Calu3 (cell line): ENCODE results near the gene DCHS2. TPM values are rescaled to one million over a fixed set of nuclear protein-coding genes. Genes with fewer than 3 reads are reported as not detected.

Experiments used
- BruUV-seq: library from RNA; stranded (reverse); fragments of 400-500 nt; replicated peaks from 2 replicates; lab custom pipeline; 2021; lab: Mats Ljungman, UMichigan
- CTCF ChIA-PET: fragments of 300-600 bp; sonication (Branson Sonifier 250); formaldehyde crosslinking; loops from one replicate; lab custom pipeline; 2022; ENCODE audit warnings: antibody characterized with exemption; lab: Charles Lee
- DNase-seq: peaks from one replicate; pipeline ENCODE4 v3.0.0; 2022
- H3K27ac Mint-ChIP-seq: one replicate; pipeline ENCODE4 v1.8.0; 2022; ENCODE audit warnings: mixed read lengths; ENCODE audit not compliant: unreplicated experiment
- H3K27me3 Mint-ChIP-seq: one replicate; pipeline ENCODE4 v1.8.0; 2022; ENCODE audit warnings: mixed read lengths; ENCODE audit not compliant: unreplicated experiment
- H3K36me3 Mint-ChIP-seq: one replicate; pipeline ENCODE4 v1.8.0; 2022; ENCODE audit warnings: mild to moderate bottlenecking, moderate library complexity, mixed read lengths; ENCODE audit not compliant: insufficient read depth, unreplicated experiment
- H3K4me1 Mint-ChIP-seq: one replicate; pipeline ENCODE4 v1.8.0; 2022; ENCODE audit warnings: mild to moderate bottlenecking, low read depth, mixed read lengths; ENCODE audit not compliant: unreplicated experiment
- H3K4me3 Mint-ChIP-seq: one replicate; pipeline ENCODE4 v1.8.0; 2022; ENCODE audit warnings: mild to moderate bottlenecking, low read depth, moderate library complexity, mixed read lengths; ENCODE audit not compliant: unreplicated experiment
- H3K9me3 Mint-ChIP-seq: one replicate; pipeline ENCODE4 v1.8.0; 2022; ENCODE audit warnings: low read depth, mixed read lengths; ENCODE audit not compliant: unreplicated experiment
- intact Hi-C: fragments of 100-400 bp; cut with micrococcal nuclease; formaldehyde crosslinking; loops from one replicate; pipeline ENCODE4 v1.10.0; 2022; ENCODE audit not compliant: unreplicated experiment
- total RNA-seq: library from RNA; stranded (reverse); gene quantifications from 2 replicates; pipeline ENCODE4 v1.2.3, GENCODE V29; 2022
- TF ChIP-seq, protein P1 (sequence below): fragments of 200-600 bp; IDR thresholded peaks from one replicate; pipeline ENCODE4 v1.8.0; 2022; ENCODE audit warnings: antibody characterized with exemption; ENCODE audit not compliant: unreplicated experiment

The DCHS2 gene
- total RNA-seq, 1 experiment from 2014 or later, result 0.07 TPM

DNA sequence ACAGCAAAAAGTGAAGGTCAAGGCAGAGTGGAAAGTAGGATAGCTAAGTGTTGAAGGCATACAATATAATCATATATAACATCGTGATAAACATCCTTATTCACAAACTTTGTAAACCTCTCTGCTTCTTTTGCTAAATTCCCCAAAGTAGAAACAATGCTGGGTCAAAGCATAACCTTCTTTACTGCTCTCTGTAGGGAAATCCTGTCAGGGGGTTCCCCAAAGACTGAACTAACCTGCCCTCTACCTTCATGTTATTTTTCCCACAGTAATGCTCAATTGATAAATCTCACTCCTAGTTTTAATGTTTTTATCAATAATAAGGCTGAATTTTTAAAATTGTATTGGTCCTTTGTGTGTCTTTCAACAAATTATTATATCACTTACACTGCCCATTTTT is 55.7 kb downstream of the DCHS2 start:
- Mint-ChIP-seq H3K27me3 (peaks cover 5% of the 10 kb centered on the region), H3K27ac (no peak overlapping the region), H3K4me1 (no peaks in the 10 kb centered on the region), H3K36me3 (no peaks in the 10 kb centered on the region), H3K4me3 (no peak overlapping the region), H3K9me3 (no peaks in the 10 kb centered on the region)
- CTCF ChIA-PET, result interaction anchor here (0.6 kb wide), 1 partner anchor 23 kb away, joined by 3 read pairs; no protein-coding TSS in a partner anchor
- no peak for DNase-seq
- no TSS peak for BruUV-seq
- intact Hi-C loops, result no loop called here
- TF ChIP-seq, protein P1, sequence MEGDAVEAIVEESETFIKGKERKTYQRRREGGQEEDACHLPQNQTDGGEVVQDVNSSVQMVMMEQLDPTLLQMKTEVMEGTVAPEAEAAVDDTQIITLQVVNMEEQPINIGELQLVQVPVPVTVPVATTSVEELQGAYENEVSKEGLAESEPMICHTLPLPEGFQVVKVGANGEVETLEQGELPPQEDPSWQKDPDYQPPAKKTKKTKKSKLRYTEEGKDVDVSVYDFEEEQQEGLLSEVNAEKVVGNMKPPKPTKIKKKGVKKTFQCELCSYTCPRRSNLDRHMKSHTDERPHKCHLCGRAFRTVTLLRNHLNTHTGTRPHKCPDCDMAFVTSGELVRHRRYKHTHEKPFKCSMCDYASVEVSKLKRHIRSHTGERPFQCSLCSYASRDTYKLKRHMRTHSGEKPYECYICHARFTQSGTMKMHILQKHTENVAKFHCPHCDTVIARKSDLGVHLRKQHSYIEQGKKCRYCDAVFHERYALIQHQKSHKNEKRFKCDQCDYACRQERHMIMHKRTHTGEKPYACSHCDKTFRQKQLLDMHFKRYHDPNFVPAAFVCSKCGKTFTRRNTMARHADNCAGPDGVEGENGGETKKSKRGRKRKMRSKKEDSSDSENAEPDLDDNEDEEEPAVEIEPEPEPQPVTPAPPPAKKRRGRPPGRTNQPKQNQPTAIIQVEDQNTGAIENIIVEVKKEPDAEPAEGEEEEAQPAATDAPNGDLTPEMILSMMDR, result no peak

DNA sequence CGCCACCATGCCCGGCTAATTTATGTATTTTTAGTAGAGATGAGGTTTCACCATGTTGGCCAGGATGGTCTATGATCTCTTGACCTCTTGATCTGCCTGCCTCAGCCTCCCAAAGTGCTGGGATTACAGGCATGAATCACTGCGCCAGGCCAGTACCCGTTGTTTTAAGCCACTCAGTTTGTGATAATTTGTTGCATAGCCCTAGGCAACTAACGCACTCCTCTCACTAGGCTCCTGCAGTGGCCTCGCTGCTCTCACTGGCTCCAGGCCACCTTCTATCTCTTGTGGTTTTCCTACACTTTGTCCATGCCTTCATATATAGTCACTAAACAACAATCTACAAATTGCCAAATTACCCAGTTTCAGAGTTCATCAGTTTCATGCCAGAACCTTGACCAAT is 58.1 kb downstream of the DCHS2 start:
- Mint-ChIP-seq H3K9me3 (no peaks in the 10 kb centered on the region), H3K27me3 (peaks cover 18% of the 10 kb centered on the region)

DNA sequence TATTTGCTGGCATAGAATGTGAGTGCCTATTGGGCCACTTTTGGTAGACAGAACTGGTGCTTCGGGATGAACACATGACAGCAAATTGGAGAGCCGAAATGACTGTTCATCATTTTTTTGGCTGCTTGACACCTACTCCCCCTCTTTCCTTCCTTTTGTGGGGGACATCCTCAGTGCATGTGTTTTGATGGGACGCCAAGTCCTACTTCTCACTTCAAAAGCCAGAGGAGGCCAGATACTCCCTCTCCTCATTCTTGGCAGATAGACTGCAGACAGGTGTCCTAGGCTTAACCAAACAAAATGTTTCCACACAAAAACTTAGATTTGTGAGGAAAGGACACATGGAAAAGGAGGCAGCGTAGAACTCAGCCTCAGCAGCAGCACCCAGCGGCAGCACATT is 62.4 kb downstream of the DCHS2 start:
- no TSS peak for BruUV-seq
- Mint-ChIP-seq H3K4me1 (no peaks in the 10 kb centered on the region), H3K4me3 (no peak overlapping the region), H3K36me3 (no peaks in the 10 kb centered on the region), H3K9me3 (no peaks in the 10 kb centered on the region), H3K27me3 (peaks cover 31% of the 10 kb centered on the region), H3K27ac (no peak overlapping the region)
- no peak for DNase-seq
- intact Hi-C loops, result no loop called here
- CTCF ChIA-PET, result no interaction called here
- TF ChIP-seq, protein P1, result no peak

More for the DNA sequence above, 58.1 kb downstream of the DCHS2 start:
- H3K4me3 Mint-ChIP-seq, result no peak overlapping the region
- no peaks in the 10 kb centered on the region for H3K4me1 Mint-ChIP-seq
- DNase-seq, result no peak
- intact Hi-C loops, result no loop called here
- BruUV-seq, result no TSS peak
- no peaks in the 10 kb centered on the region for H3K36me3 Mint-ChIP-seq
- H3K27ac Mint-ChIP-seq, result no peak overlapping the region
- TF ChIP-seq, protein P1, result no peak
- CTCF ChIA-PET, result no interaction called here

DNA sequence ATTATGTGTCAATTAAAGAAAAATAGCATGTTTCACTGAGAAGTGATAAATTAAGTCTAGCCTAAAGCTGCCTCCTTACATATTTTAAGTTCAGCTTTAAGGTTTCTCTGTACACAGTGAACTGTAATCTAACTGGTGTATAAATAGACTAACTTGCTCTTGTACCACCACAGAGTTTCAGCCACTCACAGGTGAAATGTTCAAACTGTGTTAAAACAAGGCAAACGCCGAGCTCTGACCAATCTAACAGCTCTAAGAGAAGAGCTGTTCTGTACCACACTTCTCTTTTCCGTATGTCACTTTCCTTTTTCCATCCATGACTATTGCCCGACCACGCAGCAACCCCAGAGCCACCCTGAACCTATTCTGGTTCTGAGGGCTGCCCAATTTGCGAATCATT is 64.5 kb downstream of the DCHS2 start:
- BruUV-seq, result no TSS peak
- H3K9me3 Mint-ChIP-seq, result no peaks in the 10 kb centered on the region
- DNase-seq, result no peak
- no peaks in the 10 kb centered on the region for H3K4me1 Mint-ChIP-seq
- no peaks in the 10 kb centered on the region for H3K36me3 Mint-ChIP-seq
- no peak overlapping the region for H3K4me3 Mint-ChIP-seq
- H3K27ac Mint-ChIP-seq, result no peak overlapping the region
- TF ChIP-seq, protein P1, result no peak
- intact Hi-C loops, result no loop called here
- CTCF ChIA-PET, result no interaction called here
- peaks cover 40% of the 10 kb centered on the region for H3K27me3 Mint-ChIP-seq
